H9 (cell line): Measurements from ENCODE around the gene RARG. TPM values are rescaled to one million over a fixed set of nuclear protein-coding genes. Genes with fewer than 3 reads are reported as not detected.

Experiments
- DNase-seq: peaks from one replicate; pipeline ENCODE4 v3.0.0-alpha.2; 2017
- H2AFZ ChIP-seq: one replicate; pipeline ENCODE4 v1.6.1; 2013; ENCODE audit warnings: mild to moderate bottlenecking, low read length, control low read depth, moderate library complexity
- H2AK5ac ChIP-seq: 2 replicates; pipeline ENCODE4 v1.6.1; 2013; ENCODE audit warnings: low read length, control low read depth, mixed read lengths; ENCODE audit not compliant: insufficient read length
- H2BK120ac ChIP-seq: one replicate; pipeline ENCODE4 v1.6.1; 2013; ENCODE audit warnings: low read depth, mild to moderate bottlenecking, low read length, control low read depth, inconsistent platforms; ENCODE audit not compliant: poor library complexity, severe bottlenecking
- H2BK12ac ChIP-seq: 2 replicates; pipeline ENCODE4 v1.6.1; 2013; ENCODE audit warnings: low read length, control low read depth, mixed read lengths, low read depth; ENCODE audit not compliant: insufficient read length
- H2BK15ac ChIP-seq: 2 replicates; pipeline ENCODE4 v1.6.1; 2013; ENCODE audit warnings: low read depth, low read length, control low read depth
- H2BK20ac ChIP-seq: one replicate; pipeline ENCODE4 v1.6.1; 2013; ENCODE audit warnings: low read depth, mild to moderate bottlenecking, low read length, control low read depth, inconsistent platforms; ENCODE audit not compliant: poor library complexity, severe bottlenecking
- H2BK5ac ChIP-seq: 2 replicates; pipeline ENCODE4 v1.6.1; 2013; ENCODE audit warnings: low read length, control low read depth, mixed read lengths; ENCODE audit not compliant: insufficient read length
- H3K14ac ChIP-seq: 2 replicates; pipeline ENCODE4 v1.6.1; 2013; ENCODE audit warnings: low read length, control low read depth; ENCODE audit not compliant: insufficient read depth
- H3K18ac ChIP-seq: 2 replicates; pipeline ENCODE4 v1.6.1; 2013; ENCODE audit warnings: low read depth, mild to moderate bottlenecking, mixed read lengths, low read length, control low read depth; ENCODE audit not compliant: insufficient read length
- H3K23ac ChIP-seq: 2 replicates; pipeline ENCODE4 v1.6.1; 2013; ENCODE audit warnings: low read length, control low read depth, mixed read lengths, low read depth; ENCODE audit not compliant: insufficient read length
- H3K23me2 ChIP-seq: 2 replicates; pipeline ENCODE4 v1.6.1; 2013; ENCODE audit warnings: low read depth, mild to moderate bottlenecking, mixed read lengths, low read length, control low read depth; ENCODE audit not compliant: insufficient read length, poor library complexity, severe bottlenecking
- H3K27ac ChIP-seq: 2 replicates; pipeline ENCODE4 v1.5.1; 2013; ENCODE audit warnings: low read length, control low read depth, mixed read lengths, low read depth; ENCODE audit not compliant: insufficient read length
- H3K27me3 ChIP-seq: 2 replicates; pipeline ENCODE4 v1.6.1; 2013; ENCODE audit warnings: low read length, control low read depth, inconsistent platforms; ENCODE audit not compliant: insufficient read depth
- H3K4ac ChIP-seq: 2 replicates; pipeline ENCODE4 v1.6.1; 2013; ENCODE audit warnings: low read depth, mild to moderate bottlenecking, control low read depth, inconsistent platforms, low read length, moderate library complexity
- H3K4me1 ChIP-seq: 2 replicates; pipeline ENCODE4 v1.6.1; 2013; ENCODE audit warnings: low read length, control low read depth, inconsistent platforms; ENCODE audit not compliant: insufficient read depth
- H3K4me2 ChIP-seq: 2 replicates; pipeline ENCODE4 v1.6.1; 2013; ENCODE audit warnings: low read length, control low read depth, mixed read lengths; ENCODE audit not compliant: insufficient read length, insufficient read depth
- H3K56ac ChIP-seq: 2 replicates; pipeline ENCODE4 v1.6.1; 2013; ENCODE audit warnings: low read depth, mild to moderate bottlenecking, mixed read lengths, low read length, control low read depth; ENCODE audit not compliant: insufficient read length
- H3K79me1 ChIP-seq: 2 replicates; pipeline ENCODE4 v1.6.1; 2013; ENCODE audit warnings: low read depth, mild to moderate bottlenecking, moderate library complexity, low read length, control low read depth, inconsistent platforms; ENCODE audit not compliant: insufficient read depth, poor library complexity, severe bottlenecking
- H3K79me2 ChIP-seq: 2 replicates; pipeline ENCODE4 v1.6.1; 2013; ENCODE audit warnings: low read length, control low read depth, inconsistent platforms; ENCODE audit not compliant: insufficient read depth
- H3K9ac ChIP-seq: 2 replicates; pipeline ENCODE4 v1.6.1; 2013; ENCODE audit warnings: low read length, control low read depth, mixed read lengths; ENCODE audit not compliant: insufficient read length; ENCODE audit errors: extremely low read depth
- H3K9me3 ChIP-seq: one replicate; pipeline ENCODE4 v1.6.1; 2013; ENCODE audit warnings: low read depth, low read length, inconsistent platforms; ENCODE audit not compliant: control insufficient read depth
- H3T11ph ChIP-seq: one replicate; pipeline ENCODE4 v1.6.1; 2013; ENCODE audit warnings: mild to moderate bottlenecking, low read length, control low read depth, inconsistent platforms
- H4K20me1 ChIP-seq: one replicate; pipeline ENCODE4 v1.6.1; 2013; ENCODE audit not compliant: control insufficient read depth, insufficient read length, insufficient read depth
- H4K5ac ChIP-seq: 2 replicates; pipeline ENCODE4 v1.6.1; 2013; ENCODE audit warnings: low read depth, mild to moderate bottlenecking, mixed read lengths, low read length, control low read depth; ENCODE audit not compliant: insufficient read length
- H4K8ac ChIP-seq: replicated peaks from 2 replicates; pipeline ENCODE4 v1.6.1; 2013; ENCODE audit warnings: low read length, control low read depth, mixed read lengths, low read depth; ENCODE audit not compliant: insufficient read length
- H4K91ac ChIP-seq: 2 replicates; pipeline ENCODE4 v1.6.1; 2013; ENCODE audit warnings: low read depth, mild to moderate bottlenecking, moderate library complexity, mixed read lengths, low read length, control low read depth; ENCODE audit not compliant: insufficient read length
- H3K27ac Mint-ChIP-seq, 3 experiments: 2 replicates in 2 of 3; 3 replicates in 1 of 3; pipeline ENCODE4 v1.8.0; 2020 to 2021; ENCODE audit warnings: mixed read lengths in 3 of 3, mild to moderate bottlenecking in 1 of 3, moderate library complexity in 1 of 3
- H3K27me3 Mint-ChIP-seq: 2 replicates; pipeline ENCODE4 v1.8.0; 2021; ENCODE audit warnings: low read depth, mild to moderate bottlenecking, moderate library complexity, mixed read lengths
- H3K36me3 Mint-ChIP-seq, 3 experiments: 2 replicates in 2 of 3; 3 replicates in 1 of 3; pipeline ENCODE4 v1.8.0; 2020 to 2021; ENCODE audit warnings: low read depth in 3 of 3, mixed read lengths in 3 of 3; ENCODE audit not compliant: insufficient read depth in 1 of 3
- H3K4me1 Mint-ChIP-seq, 2 experiments: 2 replicates each; pipeline ENCODE4 v1.8.0; 2020; ENCODE audit warnings: mixed read lengths in 2 of 2
- H3K4me3 Mint-ChIP-seq, 2 experiments: 2 replicates in 1 of 2; 3 replicates in 1 of 2; pipeline ENCODE4 v1.8.0; 2020 to 2021; ENCODE audit warnings: mild to moderate bottlenecking in 2 of 2, mixed read lengths in 2 of 2, moderate library complexity in 1 of 2
- H3K9me3 Mint-ChIP-seq, 2 experiments: 2 replicates in 1 of 2; 3 replicates in 1 of 2; pipeline ENCODE4 v1.8.0; 2020; ENCODE audit warnings: mild to moderate bottlenecking in 2 of 2, mixed read lengths in 2 of 2, moderate library complexity in 1 of 2
- whole genome bisulfite sequencing: extraction: QIAGEN DNeasy Blood & Tissue Kit; methylation state at CpG from one replicate; pipeline ENCODE4 v1.1.7; 2013; ENCODE audit warnings: missing lambda C conversion rate, low lambda C conversion rate, mixed read lengths; ENCODE audit not compliant: insufficient read length; ENCODE audit errors: extremely low coverage; 5-methylcytosine and 5-hydroxymethylcytosine counted together
- total RNA-seq: library from RNA; stranded (reverse); gene quantifications from 2 replicates; pipeline ENCODE4 v1.2.1, GENCODE V29; 2021
- TF ChIP-seq, protein P1 (sequence below): fragments of 200-600 bp; sonication (generic); conservative IDR thresholded peaks from 3 replicates; pipeline ENCODE4 v1.8.0; 2021; ENCODE audit warnings: antibody characterized with exemption, mild to moderate bottlenecking

Gene RARG
- total RNA-seq, 1 experiment from 2014 or later, result 43.7 TPM

DNA sequence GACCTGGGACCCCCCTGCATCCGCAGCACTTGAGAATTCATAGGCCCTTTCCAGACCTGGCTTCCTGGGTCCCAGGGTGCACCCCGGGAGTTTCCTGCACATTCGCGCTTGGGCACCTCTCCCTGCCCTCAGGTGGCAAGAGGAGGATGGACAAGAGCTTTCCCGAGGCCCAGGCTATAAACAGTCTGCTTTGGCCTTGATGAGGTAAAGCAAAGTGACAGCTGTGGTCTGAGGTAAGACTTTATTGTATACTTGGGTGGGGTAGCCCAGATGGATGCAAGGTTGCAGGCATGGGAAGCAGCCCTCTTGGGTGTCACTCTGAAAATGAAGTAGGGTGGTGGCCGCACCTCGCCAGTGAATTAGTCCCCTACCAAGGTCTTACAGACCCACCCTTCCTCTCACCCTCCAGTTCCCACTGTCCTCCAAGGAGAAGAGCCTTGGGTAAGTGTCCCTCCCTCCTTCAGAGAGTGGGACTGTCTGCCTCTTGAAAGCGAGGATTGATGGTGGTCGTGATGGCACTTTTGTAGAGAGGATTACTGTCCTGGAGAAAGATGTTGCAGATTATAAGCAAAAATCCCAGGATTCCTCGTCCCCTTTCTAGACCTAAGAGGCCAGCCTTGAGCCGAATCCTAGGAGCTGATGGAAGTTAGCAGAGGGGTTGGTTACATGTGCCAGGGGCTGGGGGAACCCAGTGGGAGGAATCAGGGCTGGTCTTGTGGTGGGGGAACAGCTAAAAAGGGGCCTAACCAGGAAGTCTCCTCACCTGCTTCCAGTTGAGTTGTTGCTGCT is 40.7 kb downstream of the RARG start:
- no CpG with 5 or more reads among the region's 11 CpGs for WGBS
- Histone ChIP-seq H3K27me3 (peaks cover 11% of the 10 kb centered on the region; the same call in 1 of the 2 replicates), H3K9ac (no peak overlapping the region), H4K8ac (no peak overlapping the region), H3K4me2 (no peak overlapping the region), H3K4me1 (no peaks in the 10 kb centered on the region), H3T11ph (no peak overlapping the region), H2AFZ (no peak overlapping the region), H3K27ac (no peak overlapping the region), H2BK20ac (no peak overlapping the region), H2BK5ac (no peak overlapping the region), H3K23me2 (no peaks in the 10 kb centered on the region), H4K5ac (no peak overlapping the region), H3K56ac (no peak overlapping the region), H2BK12ac (no peak overlapping the region), H3K79me2 (no peaks in the 10 kb centered on the region), H3K23ac (no peak overlapping the region), H4K20me1 (no peaks in the 10 kb centered on the region), H3K79me1 (no peaks in the 10 kb centered on the region), H4K91ac (no peak overlapping the region), H2AK5ac (no peak overlapping the region), H2BK15ac (no peak overlapping the region), H3K4ac (no peak overlapping the region), H3K9me3 (no peaks in the 10 kb centered on the region), H3K14ac (no peak overlapping the region), H2BK120ac (no peak overlapping the region), H3K18ac (no peak overlapping the region)
- no peak for DNase-seq
- Mint-ChIP-seq H3K4me3 (no peak overlapping the region), H3K4me1 (peaks cover 14 to 15% of the 10 kb centered on the region in 2 experiments), H3K27me3 (peaks cover 55% of the 10 kb centered on the region), H3K27ac (peak overlapping the region in 1 of 3 experiments; percentile 87; a peak in 1 of 7 replicates), H3K9me3 (no peaks in the 10 kb centered on the region), H3K36me3 (peaks cover 14 to 24% (median 16%) of the 10 kb centered on the region in 3 experiments; a peak in 6 of 7 replicates)
- TF ChIP-seq, protein P1, sequence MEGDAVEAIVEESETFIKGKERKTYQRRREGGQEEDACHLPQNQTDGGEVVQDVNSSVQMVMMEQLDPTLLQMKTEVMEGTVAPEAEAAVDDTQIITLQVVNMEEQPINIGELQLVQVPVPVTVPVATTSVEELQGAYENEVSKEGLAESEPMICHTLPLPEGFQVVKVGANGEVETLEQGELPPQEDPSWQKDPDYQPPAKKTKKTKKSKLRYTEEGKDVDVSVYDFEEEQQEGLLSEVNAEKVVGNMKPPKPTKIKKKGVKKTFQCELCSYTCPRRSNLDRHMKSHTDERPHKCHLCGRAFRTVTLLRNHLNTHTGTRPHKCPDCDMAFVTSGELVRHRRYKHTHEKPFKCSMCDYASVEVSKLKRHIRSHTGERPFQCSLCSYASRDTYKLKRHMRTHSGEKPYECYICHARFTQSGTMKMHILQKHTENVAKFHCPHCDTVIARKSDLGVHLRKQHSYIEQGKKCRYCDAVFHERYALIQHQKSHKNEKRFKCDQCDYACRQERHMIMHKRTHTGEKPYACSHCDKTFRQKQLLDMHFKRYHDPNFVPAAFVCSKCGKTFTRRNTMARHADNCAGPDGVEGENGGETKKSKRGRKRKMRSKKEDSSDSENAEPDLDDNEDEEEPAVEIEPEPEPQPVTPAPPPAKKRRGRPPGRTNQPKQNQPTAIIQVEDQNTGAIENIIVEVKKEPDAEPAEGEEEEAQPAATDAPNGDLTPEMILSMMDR, result no peak
